T-helper 17 cell (primary cell): Measurements from ENCODE around the gene MAP2K3. TPM values are rescaled to one million over a fixed set of nuclear protein-coding genes. Genes with fewer than 3 reads are reported as not detected.
A peak's percentile ranks its signal among the peaks of the same experiment; 100 is the strongest.
"Not testable (repeated sequence)": the region's sequence is repeated elsewhere in the genome, so short reads cannot be mapped to it uniquely, and the experiment has no call there.

ENCODE experiments used
- ATAC-seq: fragments of 150-1000 bp; cut with Tn5 transposase; 2 replicates; pipeline ENCODE4 v1.10.0; 2021; ENCODE audit warnings: mild to moderate bottlenecking, moderate library complexity
- DNase-seq, 3 donors: peaks; one replicate each; pipeline versions ENCODE4 v3.0.0 to v3.0.0-alpha.2; 2020 to 2021
- H3K9me3 ChIP-seq: one replicate; pipeline ENCODE4 v1.7.0; 2013; ENCODE audit warnings: low read length, mild to moderate bottlenecking; ENCODE audit not compliant: control insufficient read depth, poor library complexity, severe bottlenecking
- H3K27ac Mint-ChIP-seq: one replicate; pipeline ENCODE4 v1.8.0; 2022; ENCODE audit warnings: mild to moderate bottlenecking, moderate library complexity, mixed read lengths
- H3K27me3 Mint-ChIP-seq: one replicate; pipeline ENCODE4 v1.8.0; 2022; ENCODE audit warnings: mixed read lengths
- H3K36me3 Mint-ChIP-seq: one replicate; pipeline ENCODE4 v1.8.0; 2022; ENCODE audit warnings: low read depth, mixed read lengths
- H3K4me1 Mint-ChIP-seq: one replicate; pipeline ENCODE4 v1.8.0; 2022; ENCODE audit warnings: mild to moderate bottlenecking, mixed read lengths
- H3K4me3 Mint-ChIP-seq: one replicate; pipeline ENCODE4 v1.8.0; 2022; ENCODE audit warnings: mild to moderate bottlenecking, moderate library complexity, mixed read lengths
- total RNA-seq, 4 donors: library from RNA in 2 of 4; stranded (reverse) in 2 of 4; gene quantifications; one replicate each; pipeline ENCODE4 v1.2.3 and lab custom pipeline; 2022 to 2026

MAP2K3 gene
- total RNA-seq, 2 donors from 2014 or later: 61.2 to 73.0 TPM

GRCh38 chr17:21310061-21310765 is 25.7 kb downstream of the MAP2K3 start:
- H3K27ac Mint-ChIP-seq, H3K36me3 Mint-ChIP-seq, H3K9me3 ChIP-seq, H3K27me3 Mint-ChIP-seq, H3K4me3 Mint-ChIP-seq, DNase-seq, ATAC-seq, H3K4me1 Mint-ChIP-seq: not testable (repeated sequence)

GRCh38 chr17:21310766-21311602 is 26.5 kb downstream of the MAP2K3 start:
- DNase-seq, H3K4me3 Mint-ChIP-seq, H3K27ac Mint-ChIP-seq, H3K27me3 Mint-ChIP-seq, ATAC-seq, H3K9me3 ChIP-seq, H3K4me1 Mint-ChIP-seq, H3K36me3 Mint-ChIP-seq: not testable (repeated sequence)

GRCh38 chr17:21313320-21313719 is 28.8 kb downstream of the MAP2K3 start:
- Mint-ChIP-seq H3K4me1 (no peaks in the 10 kb centered on the region), H3K36me3 (no peaks in the 10 kb centered on the region), H3K27me3 (no peaks in the 10 kb centered on the region), H3K27ac (no peak overlapping the region), H3K4me3 (no peak overlapping the region)
- ATAC-seq (no peak), DNase-seq (no peak)
- H3K9me3 ChIP-seq: no peaks in the 10 kb centered on the region

- H3K9me3 ChIP-seq, DNase-seq, H3K4me3 Mint-ChIP-seq, H3K27ac Mint-ChIP-seq, H3K4me1 Mint-ChIP-seq, ATAC-seq, H3K36me3 Mint-ChIP-seq, H3K27me3 Mint-ChIP-seq: not testable (repeated sequence)
Observed at GRCh38 chr17:21313761-21314160, 29.2 kb downstream of the MAP2K3 start.

- H3K9me3 ChIP-seq, H3K4me1 Mint-ChIP-seq, H3K27ac Mint-ChIP-seq, DNase-seq, H3K27me3 Mint-ChIP-seq, H3K36me3 Mint-ChIP-seq, H3K4me3 Mint-ChIP-seq, ATAC-seq: not testable (repeated sequence)
Observed at GRCh38 chr17:21314261-21314664, 29.8 kb downstream of the MAP2K3 start.

GRCh38 chr17:21314701-21315111 is 30.2 kb downstream of the MAP2K3 start:
- not testable (repeated sequence) for H3K4me1 Mint-ChIP-seq, ATAC-seq, DNase-seq, H3K36me3 Mint-ChIP-seq, H3K9me3 ChIP-seq, H3K4me3 Mint-ChIP-seq, H3K27me3 Mint-ChIP-seq, H3K27ac Mint-ChIP-seq

- DNase-seq, H3K4me3 Mint-ChIP-seq, H3K4me1 Mint-ChIP-seq, H3K9me3 ChIP-seq, H3K27me3 Mint-ChIP-seq, H3K36me3 Mint-ChIP-seq, ATAC-seq, H3K27ac Mint-ChIP-seq: not testable (repeated sequence)
Observed at GRCh38 chr17:21315246-21316000, 30.9 kb downstream of the MAP2K3 start.

- H3K27me3 Mint-ChIP-seq, DNase-seq, H3K27ac Mint-ChIP-seq, H3K4me3 Mint-ChIP-seq, H3K9me3 ChIP-seq, H3K36me3 Mint-ChIP-seq, H3K4me1 Mint-ChIP-seq: not testable (repeated sequence)
- peak; percentile 89 for ATAC-seq
Observed at GRCh38 chr17:21316212-21316886, 31.8 kb downstream of the MAP2K3 start.

- H3K4me3 Mint-ChIP-seq, H3K27ac Mint-ChIP-seq, H3K9me3 ChIP-seq, H3K36me3 Mint-ChIP-seq, H3K27me3 Mint-ChIP-seq, H3K4me1 Mint-ChIP-seq, DNase-seq: not testable (repeated sequence)
- peak; percentile 28 for ATAC-seq
Observed at GRCh38 chr17:21316887-21317500, 32.5 kb downstream of the MAP2K3 start.

- H3K27me3 Mint-ChIP-seq, H3K4me3 Mint-ChIP-seq, H3K36me3 Mint-ChIP-seq, ATAC-seq, H3K27ac Mint-ChIP-seq, DNase-seq, H3K4me1 Mint-ChIP-seq, H3K9me3 ChIP-seq: not testable (repeated sequence)
Observed at GRCh38 chr17:21317821-21318220, 33.3 kb downstream of the MAP2K3 start.

- no peak for DNase-seq
Observed at GRCh38 chr17:21318439-21318838, 33.9 kb downstream of the MAP2K3 start.

GRCh38 chr17:21318856-21319255 is 34.3 kb downstream of the MAP2K3 start:
- not testable (repeated sequence) for H3K27ac Mint-ChIP-seq

More at GRCh38 chr17:21318439-21318838, 33.9 kb downstream of the MAP2K3 start:
- no peaks in the 10 kb centered on the region for H3K9me3 ChIP-seq
- no peak overlapping the region for H3K27ac Mint-ChIP-seq
- no peak for ATAC-seq
- H3K36me3 Mint-ChIP-seq: peaks cover 2% of the 10 kb centered on the region
- no peak overlapping the region for H3K4me3 Mint-ChIP-seq
- H3K4me1 Mint-ChIP-seq: peaks cover 6% of the 10 kb centered on the region
- no peaks in the 10 kb centered on the region for H3K27me3 Mint-ChIP-seq

More at GRCh38 chr17:21318856-21319255, 34.3 kb downstream of the MAP2K3 start:
- H3K4me1 Mint-ChIP-seq, H3K27me3 Mint-ChIP-seq, H3K36me3 Mint-ChIP-seq, ATAC-seq, H3K9me3 ChIP-seq, H3K4me3 Mint-ChIP-seq, DNase-seq: not testable (repeated sequence)
